Mesodermal cell (in vitro differentiated cells): ENCODE measurements around the gene FOXP1.

ENCODE experiments used
- H3K27ac ChIP-seq: 2 replicates; pipeline ENCODE4 v1.7.0; 2013; ENCODE audit warnings: mild to moderate bottlenecking, low read depth, low read length, moderate library complexity; ENCODE audit not compliant: severe bottlenecking
- H3K36me3 ChIP-seq: 2 replicates; pipeline ENCODE4 v1.7.1; 2013; ENCODE audit warnings: mild to moderate bottlenecking, low read length, moderate library complexity; ENCODE audit not compliant: control insufficient read depth, insufficient read depth
- H3K4me1 ChIP-seq: one replicate; pipeline ENCODE4 v1.7.1; 2013; ENCODE audit warnings: mild to moderate bottlenecking, low read length; ENCODE audit not compliant: insufficient read depth, control insufficient read depth, poor library complexity, severe bottlenecking
- H3K4me3 ChIP-seq: 2 replicates; pipeline ENCODE4 v1.7.0; 2013; ENCODE audit warnings: low read length, control low read depth, mild to moderate bottlenecking; ENCODE audit not compliant: insufficient read depth, poor library complexity, severe bottlenecking; ENCODE audit errors: extremely low read depth
- H3K9me3 ChIP-seq: 2 replicates; pipeline ENCODE4 v1.7.1; 2013; ENCODE audit warnings: mild to moderate bottlenecking, low read length, moderate library complexity; ENCODE audit not compliant: control insufficient read depth
- WGBS, 2 experiments: methylation state at CpG; one replicate each; pipeline ENCODE4 v1.1.5; 2013; ENCODE audit warnings: missing lambda C conversion rate in 2 of 2; ENCODE audit not compliant: insufficient coverage in 2 of 2; 5-methylcytosine and 5-hydroxymethylcytosine counted together

The FOXP1 gene

GRCh38 chr3:71066356-71066755 is 517.2 kb downstream of the FOXP1 start:
- no peak overlapping the region for H3K27ac ChIP-seq
- H3K4me1 ChIP-seq: peaks cover 38% of the 10 kb centered on the region
- no peaks in the 10 kb centered on the region for H3K36me3 ChIP-seq
- no peaks in the 10 kb centered on the region for H3K9me3 ChIP-seq
- 25% methylated on average over 4 of the region's 6 CpGs; no CpG with 5 or more reads in 1 of the 2 experiments for WGBS, 2 experiments
- H3K4me3 ChIP-seq: no peak overlapping the region

GRCh38 chr3:71065764-71066013 is 517.8 kb downstream of the FOXP1 start:
- H3K4me3 ChIP-seq: peak overlapping the region; percentile 55

GRCh38 chr3:71064956-71065763 is 518.4 kb downstream of the FOXP1 start:
- H3K9me3 ChIP-seq: no peaks in the 10 kb centered on the region
- 0 to 1% methylated on average over 44 to 74 of the region's 85 CpGs for WGBS, 2 experiments
- no peaks in the 10 kb centered on the region for H3K36me3 ChIP-seq
- H3K27ac ChIP-seq: peak overlapping the region; percentile 69
- peaks cover 34% of the 10 kb centered on the region for H3K4me1 ChIP-seq
- H3K4me3 ChIP-seq: peak overlapping the region; percentile 55

More at GRCh38 chr3:71065764-71066013, 517.8 kb downstream of the FOXP1 start:
- no peaks in the 10 kb centered on the region for H3K9me3 ChIP-seq
- no peaks in the 10 kb centered on the region for H3K36me3 ChIP-seq
- no peak overlapping the region for H3K27ac ChIP-seq
- WGBS, 2 experiments: 0 to 3% methylated on average over 1 to 4 of the region's 4 CpGs
- peaks cover 38% of the 10 kb centered on the region for H3K4me1 ChIP-seq

GRCh38 chr3:71064291-71064955 is 519.1 kb downstream of the FOXP1 start:
- 1% methylated on average over 24 of the region's 46 CpGs for WGBS, 2 experiments
- peak overlapping the region; percentile 54 for H3K27ac ChIP-seq

GRCh38 chr3:71063773-71064290 is 519.7 kb downstream of the FOXP1 start:
- no peaks in the 10 kb centered on the region for H3K9me3 ChIP-seq
- peaks cover 27% of the 10 kb centered on the region for H3K4me1 ChIP-seq
- 0 to 3% methylated on average over 11 to 12 of the region's 13 CpGs for WGBS, 2 experiments
- peak overlapping the region; percentile 54 for H3K27ac ChIP-seq
- no peaks in the 10 kb centered on the region for H3K36me3 ChIP-seq
- H3K4me3 ChIP-seq: peak overlapping the region; percentile 46

More at GRCh38 chr3:71064291-71064955, 519.1 kb downstream of the FOXP1 start:
- Histone ChIP-seq H3K4me1 (peaks cover 31% of the 10 kb centered on the region), H3K4me3 (peak overlapping the region; percentile 46), H3K9me3 (no peaks in the 10 kb centered on the region), H3K36me3 (no peaks in the 10 kb centered on the region)

GRCh38 chr3:71062952-71063772 is 520.4 kb downstream of the FOXP1 start:
- no peaks in the 10 kb centered on the region for H3K36me3 ChIP-seq
- no peaks in the 10 kb centered on the region for H3K9me3 ChIP-seq
- peak overlapping the region; percentile 46 for H3K4me3 ChIP-seq
- peaks cover 27% of the 10 kb centered on the region for H3K4me1 ChIP-seq
- 58 to 78% methylated on average over 3 to 5 of the region's 6 CpGs for WGBS, 2 experiments
- H3K27ac ChIP-seq: no peak overlapping the region

GRCh38 chr3:71062037-71062932 is 521.2 kb downstream of the FOXP1 start:
- WGBS, 2 experiments: 79 to 93% methylated on average over 4 to 7 of the region's 14 CpGs
- no peak overlapping the region for H3K27ac ChIP-seq
- no peaks in the 10 kb centered on the region for H3K36me3 ChIP-seq
- H3K4me1 ChIP-seq: peaks cover 30% of the 10 kb centered on the region
- H3K4me3 ChIP-seq: no peak overlapping the region
- H3K9me3 ChIP-seq: no peaks in the 10 kb centered on the region

GRCh38 chr3:71061581-71061980 is 521.9 kb downstream of the FOXP1 start:
- no peak overlapping the region for H3K27ac ChIP-seq
- WGBS, 2 experiments: 76 to 77% methylated on average over 2 to 3 of the region's 3 CpGs
- no peaks in the 10 kb centered on the region for H3K36me3 ChIP-seq
- H3K9me3 ChIP-seq: no peaks in the 10 kb centered on the region
- H3K4me1 ChIP-seq: peaks cover 28% of the 10 kb centered on the region
- no peak overlapping the region for H3K4me3 ChIP-seq

GRCh38 chr3:71061037-71061436 is 522.5 kb downstream of the FOXP1 start:
- 89 to 93% methylated on average over 2 to 3 of the region's 4 CpGs for WGBS, 2 experiments
- Histone ChIP-seq H3K27ac (no peak overlapping the region), H3K9me3 (no peaks in the 10 kb centered on the region), H3K4me1 (peaks cover 22% of the 10 kb centered on the region), H3K4me3 (no peak overlapping the region), H3K36me3 (no peaks in the 10 kb centered on the region)

- no peak overlapping the region for H3K4me3 ChIP-seq
- no peaks in the 10 kb centered on the region for H3K36me3 ChIP-seq
- H3K27ac ChIP-seq: no peak overlapping the region
- peaks cover 17% of the 10 kb centered on the region for H3K4me1 ChIP-seq
- no peaks in the 10 kb centered on the region for H3K9me3 ChIP-seq
- 100% methylated on average over 1 of the region's 2 CpGs; no CpG with 5 or more reads in 1 of the 2 experiments for WGBS, 2 experiments
Measured at GRCh38 chr3:71060536-71060935, 523.0 kb downstream of the FOXP1 start.
